ENCODE data around the gene SCIMP. TPM values are rescaled to one million over a fixed set of nuclear protein-coding genes. Genes with fewer than 3 reads are reported as not detected.
A peak's percentile ranks its signal among the peaks of the same experiment; 100 is the strongest.

The SCIMP gene
- total and polyA plus RNA-seq, 2 of the 13 experiments (the other 11 are each of a cell fraction or from before 2014, with no cell fraction given) = not detected

DNA sequence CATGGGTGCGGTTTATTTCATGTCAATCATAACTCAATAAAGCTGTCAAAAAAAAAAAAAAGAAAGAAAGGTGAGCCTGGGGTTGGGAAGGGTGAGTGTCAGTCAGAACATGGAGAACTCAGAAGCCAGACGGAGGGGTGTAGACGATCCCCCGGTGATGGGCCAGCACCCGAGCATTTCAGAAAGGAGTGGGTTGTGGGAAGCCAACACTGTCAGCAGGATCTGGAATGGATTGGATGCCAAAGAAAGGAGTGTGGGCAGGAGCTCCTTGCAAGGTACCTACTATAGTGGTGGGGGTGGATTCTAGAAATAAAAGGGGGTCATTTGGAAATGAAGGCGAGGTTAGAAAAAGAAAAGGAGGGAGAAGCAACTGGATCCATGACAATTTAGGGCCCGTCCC, 19.8 kb upstream of the SCIMP start (continued):
- TF ChIP-seq ZFP1 (CRISPR knock-in tag; IDR thresholded peaks at IDR 0.05) = no peak
- no peak for TF ChIP-seq RARA (CRISPR knock-in tag; IDR thresholded peaks at IDR 0.05)
- no peak for TF ChIP-seq GATA4 (IDR thresholded peaks at IDR 0.05; ENCODE audit: borderline replicate concordance, low read depth)

DNA sequence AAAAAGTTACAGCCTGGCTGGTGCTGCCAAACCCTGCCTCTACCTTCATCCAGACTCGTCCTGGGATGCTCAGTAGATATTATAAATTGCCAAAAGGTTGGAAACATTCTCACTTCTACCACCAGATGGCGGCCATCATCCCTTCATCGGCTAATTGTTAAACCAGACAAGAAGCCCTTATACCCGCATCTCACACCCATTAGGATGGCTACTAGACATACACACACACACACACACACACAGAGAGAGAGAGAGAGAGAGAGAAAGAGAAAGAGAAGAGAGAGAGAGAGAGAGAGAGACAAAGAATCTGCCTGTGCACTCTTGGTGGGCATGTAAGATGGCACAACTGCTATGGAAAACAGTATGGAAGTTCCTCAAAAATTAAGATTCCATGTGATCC, 15.0 kb upstream of the SCIMP start:
- peak; percentile 76 for ATAC-seq
- POLR2A ChIA-PET = interaction anchor here (0.7 kb wide), 1 partner anchor 237 kb away, joined by 3 read pairs; the partner anchor contains the start of gene MIS12
- intact Hi-C loops (cut with micrococcal nuclease; ENCODE audit: unreplicated experiment) (loop anchor here (1.0 kb wide), 2 partner anchors 59 to 170 kb away; partner anchors contain the start of gene NUP88), in situ Hi-C loops (cut with HindIII; ENCODE audit: extremely low pct_ligation_motif_present, low pct_unique_long_range_greater_than_20kb) (no loop called here)
- WGBS (ENCODE audit: low lambda C conversion rate) = 2% methylated on average over 4 of the region's 4 CpGs
- H3K36me3 ChIP-seq (replicated peaks in 1 of 2; ENCODE audit: control insufficient read depth in 1 of 2, insufficient read depth in 2 of 2, low read length in 2 of 2) = no peaks in the 10 kb centered on the region
- H3K27me3 ChIP-seq (ENCODE audit: control insufficient read depth in 1 of 2, insufficient read depth in 2 of 2, low read length in 2 of 2) = peaks cover 2 to 4% of the 10 kb centered on the region in 2 experiments; a peak in 2 of 5 replicates
- TF ChIP-seq, protein P1, sequence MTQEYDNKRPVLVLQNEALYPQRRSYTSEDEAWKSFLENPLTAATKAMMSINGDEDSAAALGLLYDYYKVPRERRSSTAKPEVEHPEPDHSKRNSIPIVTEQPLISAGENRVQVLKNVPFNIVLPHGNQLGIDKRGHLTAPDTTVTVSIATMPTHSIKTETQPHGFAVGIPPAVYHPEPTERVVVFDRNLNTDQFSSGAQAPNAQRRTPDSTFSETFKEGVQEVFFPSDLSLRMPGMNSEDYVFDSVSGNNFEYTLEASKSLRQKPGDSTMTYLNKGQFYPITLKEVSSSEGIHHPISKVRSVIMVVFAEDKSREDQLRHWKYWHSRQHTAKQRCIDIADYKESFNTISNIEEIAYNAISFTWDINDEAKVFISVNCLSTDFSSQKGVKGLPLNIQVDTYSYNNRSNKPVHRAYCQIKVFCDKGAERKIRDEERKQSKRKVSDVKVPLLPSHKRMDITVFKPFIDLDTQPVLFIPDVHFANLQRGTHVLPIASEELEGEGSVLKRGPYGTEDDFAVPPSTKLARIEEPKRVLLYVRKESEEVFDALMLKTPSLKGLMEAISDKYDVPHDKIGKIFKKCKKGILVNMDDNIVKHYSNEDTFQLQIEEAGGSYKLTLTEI (CRISPR knock-in tag; conservative IDR thresholded peaks at IDR 0.05) = no peak
- TF ChIP-seq SMC3 (IDR thresholded peaks at IDR 0.05; ENCODE audit: low read length) (peak; percentile 61), STAG1 (CRISPR knock-in tag; IDR thresholded peaks at IDR 0.05) (peak; percentile 79), RARG (CRISPR knock-in tag; IDR thresholded peaks at IDR 0.05; ENCODE audit: low read depth) (no peak), RAD21 (CRISPR knock-in tag; IDR thresholded peaks at IDR 0.05) (peak; percentile 43; the same call in 1 of the 2 replicates)
- TF ChIP-seq, protein P2, sequence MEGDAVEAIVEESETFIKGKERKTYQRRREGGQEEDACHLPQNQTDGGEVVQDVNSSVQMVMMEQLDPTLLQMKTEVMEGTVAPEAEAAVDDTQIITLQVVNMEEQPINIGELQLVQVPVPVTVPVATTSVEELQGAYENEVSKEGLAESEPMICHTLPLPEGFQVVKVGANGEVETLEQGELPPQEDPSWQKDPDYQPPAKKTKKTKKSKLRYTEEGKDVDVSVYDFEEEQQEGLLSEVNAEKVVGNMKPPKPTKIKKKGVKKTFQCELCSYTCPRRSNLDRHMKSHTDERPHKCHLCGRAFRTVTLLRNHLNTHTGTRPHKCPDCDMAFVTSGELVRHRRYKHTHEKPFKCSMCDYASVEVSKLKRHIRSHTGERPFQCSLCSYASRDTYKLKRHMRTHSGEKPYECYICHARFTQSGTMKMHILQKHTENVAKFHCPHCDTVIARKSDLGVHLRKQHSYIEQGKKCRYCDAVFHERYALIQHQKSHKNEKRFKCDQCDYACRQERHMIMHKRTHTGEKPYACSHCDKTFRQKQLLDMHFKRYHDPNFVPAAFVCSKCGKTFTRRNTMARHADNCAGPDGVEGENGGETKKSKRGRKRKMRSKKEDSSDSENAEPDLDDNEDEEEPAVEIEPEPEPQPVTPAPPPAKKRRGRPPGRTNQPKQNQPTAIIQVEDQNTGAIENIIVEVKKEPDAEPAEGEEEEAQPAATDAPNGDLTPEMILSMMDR (CRISPR knock-in tag; IDR thresholded peaks at IDR 0.05) = peak; percentile 82
- H2AFZ ChIP-seq (ENCODE audit: low read length) = no peak overlapping the region
- H3K4me2 ChIP-seq (ENCODE audit: low read depth, low read length) = no peak overlapping the region
- FAIRE-seq = peak; percentile 77
- no peak overlapping the region for H3K27ac ChIP-seq (ENCODE audit: extremely low read length, insufficient read depth, low read length)
- peaks cover 25% of the 10 kb centered on the region for H3K4me1 ChIP-seq (ENCODE audit: insufficient read depth, low read length)
- H3K9me3 ChIP-seq (ENCODE audit: low read length) = no peaks in the 10 kb centered on the region
- no TSS peak for BruUV-seq (replicated peaks)
- CTCF ChIA-PET (ENCODE audit: low intra/inter-chr PET ratio, low total read pairs) = interaction anchor here (1.2 to 1.8 kb wide), 4 partner anchors 12 to 1172 kb away, joined by 3 to 8 read pairs (median 4); partner anchors contain the start of gene C1QBP
- H3K79me2 ChIP-seq (ENCODE audit: insufficient read depth, low read length) = no peaks in the 10 kb centered on the region
- no peak overlapping the region for H3K4me3 ChIP-seq (replicated peaks in 1 of 3; ENCODE audit: insufficient read depth in 1 of 3, low read depth in 2 of 3, low read length in 3 of 3)
- no peak overlapping the region for H3K9ac ChIP-seq (ENCODE audit: insufficient read depth, low read depth, low read length)
- DNase-seq (ENCODE audit: low spot score) = peak; percentile 71
- H4K20me1 ChIP-seq (ENCODE audit: insufficient read depth, low read length) = no peaks in the 10 kb centered on the region
